Tibial artery (tissue), 4 donors: ENCODE measurements around the gene BICDL2.

Experiments
- DNase-seq, 2 donors: peaks; one replicate each; pipeline ENCODE4 v3.0.0-alpha.2; 2019
- H3K27ac ChIP-seq, 2 donors: fragments of 200-600 bp; sonication (generic) in 1 of 2; 1 replicate in 1 of 2; 2 replicates in 1 of 2; pipeline ENCODE4 v1.5.1; 2018 to 2019; ENCODE audit warnings: mild to moderate bottlenecking in 1 of 2
- H3K27me3 ChIP-seq, 2 donors: fragments of 200-600 bp; sonication (generic) in 1 of 2; one replicate each; pipeline versions ENCODE4 v1.5.1 to v1.6.0; 2016 to 2019
- H3K36me3 ChIP-seq, 3 donors: fragments of 200-600 bp; sonication (generic) in 2 of 3; one replicate each; pipeline ENCODE4 v1.5.1; 2016 to 2019; ENCODE audit warnings: mild to moderate bottlenecking in 2 of 3
- H3K4me1 ChIP-seq, 4 donors: fragments of 200-600 bp; sonication (generic) in 2 of 4; 1 replicate in 3 of 4; 2 replicates in 1 of 4; pipeline ENCODE4 v1.5.1; 2016 to 2019
- H3K4me3 ChIP-seq, 2 donors: fragments of 200-600 bp; sonication (generic) in 1 of 2; 1 replicate in 1 of 2; 2 replicates in 1 of 2; pipeline ENCODE4 v1.5.1; 2018 to 2019; ENCODE audit warnings: mild to moderate bottlenecking in 2 of 2
- H3K9me3 ChIP-seq, 3 donors: fragments of 200-600 bp; sonication (generic) in 1 of 3; one replicate each; pipeline ENCODE4 v1.5.1; 2016 to 2019
- CTCF ChIP-seq, 2 experiments: fragments of 200-600 bp in 1 of 2; fragments of 450-650 bp in 1 of 2; IDR thresholded peaks; one replicate each; pipeline ENCODE4 v1.5.1; 2017 to 2019; ENCODE audit warnings: antibody characterized with exemption in 2 of 2, mild to moderate bottlenecking in 1 of 2, moderate library complexity in 1 of 2
- intact Hi-C: fragments of 100-400 bp; cut with DNase I; formaldehyde crosslinking; loops from one replicate; pipeline ENCODE4 v1.15.0; 2023; ENCODE audit warnings: low total_unique reads

The BICDL2 gene

GRCh38 chr16:2981177-2981898 is 55.4 kb downstream of the BICDL2 start:
- peaks cover 0 to 47% (median 37%) of the 10 kb centered on the region in 4 donors for H3K4me1 ChIP-seq
- H3K27ac ChIP-seq: peak overlapping the region in 1 of 2 donors; percentile 82
- TF ChIP-seq CTCF (IDR thresholded peaks at IDR 0.05): no peak
- H3K27me3 ChIP-seq: peaks cover 0 to 28% of the 10 kb centered on the region in 2 donors
- no peak for DNase-seq
- no peaks in the 10 kb centered on the region for H3K9me3 ChIP-seq
- H3K4me3 ChIP-seq: peak overlapping the region; percentile 72 to 75
- intact Hi-C loops: no loop called here
- no peaks in the 10 kb centered on the region for H3K36me3 ChIP-seq

DNA sequence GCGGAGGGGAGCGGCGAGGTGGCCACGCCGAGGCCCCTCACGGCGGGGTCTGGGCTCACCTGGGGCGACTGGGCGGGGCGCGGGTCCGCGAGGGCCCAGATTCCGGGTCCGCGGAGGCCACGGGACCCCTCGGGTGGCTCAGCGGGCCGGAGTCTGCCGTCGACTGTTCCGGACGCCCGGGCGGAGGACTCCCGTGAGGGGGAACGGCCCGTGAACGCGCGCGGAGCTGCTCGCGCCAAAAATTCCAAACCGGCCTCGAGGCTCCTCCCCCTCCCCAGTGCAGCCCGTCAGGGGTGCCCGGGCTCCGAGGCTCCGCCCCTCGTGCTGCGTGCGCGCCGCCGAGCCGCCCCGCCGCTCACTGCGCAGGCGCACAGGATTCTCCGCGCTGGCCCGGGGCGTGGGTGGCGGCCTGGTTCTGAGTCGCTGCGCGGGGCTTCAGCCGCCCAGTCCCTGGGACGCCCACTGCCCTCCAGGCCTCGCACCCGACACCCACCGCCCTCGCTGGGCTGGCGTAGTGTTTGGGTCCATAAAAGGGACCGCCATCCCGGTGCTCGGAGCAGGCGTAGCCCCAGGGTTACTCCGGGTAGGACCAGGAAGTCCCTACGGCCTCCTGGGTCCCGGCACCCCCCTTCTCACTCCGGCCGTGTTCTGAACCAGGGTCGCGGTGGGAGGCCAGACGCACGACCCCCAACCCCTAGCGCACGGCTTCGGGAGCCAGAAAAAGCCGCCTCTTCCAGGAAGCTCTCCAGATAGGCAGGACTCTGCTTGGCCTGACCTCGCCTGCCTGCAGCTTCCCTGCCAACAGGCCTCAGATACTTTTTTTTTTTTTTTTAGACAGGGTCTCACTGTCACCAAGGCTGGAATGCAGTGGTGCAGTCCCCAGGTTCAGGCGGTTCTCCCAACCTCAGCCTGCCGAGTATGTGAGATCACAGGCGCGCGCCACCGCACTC is 56.2 kb downstream of the BICDL2 start, which contains the start of gene PKMYT1:
Gene PKMYT1 (minus strand): TSS at position 220 of the 950 bp plus-strand sequence. CDS start 789 bp downstream, outside the sequence.
- Histone ChIP-seq H3K36me3 (no peaks in the 10 kb centered on the region), H3K27me3 (peaks cover 0 to 34% of the 10 kb centered on the region in 2 donors), H3K4me1 (peaks cover 0 to 39% (median 30%) of the 10 kb centered on the region in 4 donors), H3K9me3 (no peaks in the 10 kb centered on the region), H3K4me3 (peak within 1 kb of the TSS; percentile 72 to 75), H3K27ac (peak within 1 kb of the TSS; percentile 82 to 86)
- no peak for TF ChIP-seq CTCF (IDR thresholded peaks at IDR 0.05)
- intact Hi-C loops: no loop called here
- peak; percentile 80 to 94 for DNase-seq

DNA sequence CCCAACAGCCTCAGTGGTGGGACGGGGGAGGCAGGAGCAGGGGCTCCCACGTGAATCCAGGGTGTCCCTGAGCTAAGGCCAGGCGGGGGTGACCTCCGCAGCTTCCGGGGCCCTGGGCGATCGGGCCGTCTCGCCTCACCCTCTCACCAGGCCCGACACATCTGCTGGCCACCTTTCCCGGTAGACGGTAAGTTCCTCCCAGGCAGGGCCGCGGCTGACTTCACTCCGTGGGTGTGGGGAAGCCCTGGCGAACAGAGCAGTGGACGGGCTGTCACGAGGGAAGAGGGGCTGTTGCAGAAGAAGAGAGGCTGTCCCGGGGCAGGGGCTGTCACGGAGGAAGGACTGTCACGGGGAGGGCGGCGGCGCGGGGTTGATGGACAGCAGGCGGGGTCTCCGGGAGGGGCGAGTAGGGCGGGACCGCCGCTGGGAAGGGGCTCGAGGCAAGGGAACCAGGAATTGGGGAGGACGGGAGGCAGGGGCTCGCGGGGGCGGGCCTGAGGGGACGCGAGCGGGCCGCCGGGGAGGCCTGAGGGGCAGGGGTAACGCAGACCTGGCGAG is 57.0 kb downstream of the BICDL2 start:
- intact Hi-C loops: no loop called here
- Histone ChIP-seq H3K36me3 (no peaks in the 10 kb centered on the region), H3K4me1 (peaks cover 0 to 31% (median 25%) of the 10 kb centered on the region in 4 donors), H3K27ac (no peak overlapping the region), H3K4me3 (peak overlapping the region; percentile 72 to 75), H3K27me3 (peaks cover 0 to 41% of the 10 kb centered on the region in 2 donors), H3K9me3 (no peaks in the 10 kb centered on the region)
- no peak for DNase-seq
- TF ChIP-seq CTCF (IDR thresholded peaks at IDR 0.05): no peak
